Body of pancreas (tissue), 4 donors: ENCODE results near the gene FNTB.

Experiments
- POLR2A ChIP-seq, 3 donors: fragments of 450-650 bp; IDR thresholded peaks; one replicate each; pipeline ENCODE4 v1.6.1; 2016; ENCODE audit warnings: antibody characterized with exemption in 3 of 3, mild to moderate bottlenecking in 2 of 3
- TF ChIP-seq, protein P1 (sequence below), 7 experiments: fragments of 450-650 bp in 4 of 7; fragments of 200-600 bp in 3 of 7; sonication (generic) in 3 of 7; IDR thresholded peaks; one replicate each; pipeline ENCODE4 v1.5.1; 2016 to 2019; ENCODE audit warnings: antibody characterized with exemption in 7 of 7

GRCh38 chr14:64955297-64955696 lies 31.4 kb upstream of the FNTB start:
- TF ChIP-seq, protein P1, sequence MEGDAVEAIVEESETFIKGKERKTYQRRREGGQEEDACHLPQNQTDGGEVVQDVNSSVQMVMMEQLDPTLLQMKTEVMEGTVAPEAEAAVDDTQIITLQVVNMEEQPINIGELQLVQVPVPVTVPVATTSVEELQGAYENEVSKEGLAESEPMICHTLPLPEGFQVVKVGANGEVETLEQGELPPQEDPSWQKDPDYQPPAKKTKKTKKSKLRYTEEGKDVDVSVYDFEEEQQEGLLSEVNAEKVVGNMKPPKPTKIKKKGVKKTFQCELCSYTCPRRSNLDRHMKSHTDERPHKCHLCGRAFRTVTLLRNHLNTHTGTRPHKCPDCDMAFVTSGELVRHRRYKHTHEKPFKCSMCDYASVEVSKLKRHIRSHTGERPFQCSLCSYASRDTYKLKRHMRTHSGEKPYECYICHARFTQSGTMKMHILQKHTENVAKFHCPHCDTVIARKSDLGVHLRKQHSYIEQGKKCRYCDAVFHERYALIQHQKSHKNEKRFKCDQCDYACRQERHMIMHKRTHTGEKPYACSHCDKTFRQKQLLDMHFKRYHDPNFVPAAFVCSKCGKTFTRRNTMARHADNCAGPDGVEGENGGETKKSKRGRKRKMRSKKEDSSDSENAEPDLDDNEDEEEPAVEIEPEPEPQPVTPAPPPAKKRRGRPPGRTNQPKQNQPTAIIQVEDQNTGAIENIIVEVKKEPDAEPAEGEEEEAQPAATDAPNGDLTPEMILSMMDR (IDR thresholded peaks at IDR 0.05) = no peak
- TF ChIP-seq POLR2A (IDR thresholded peaks at IDR 0.05) = no peak
